ENCODE measurements around the gene TRPT1. TPM values are rescaled to one million over a fixed set of nuclear protein-coding genes. Genes with fewer than 3 reads are reported as not detected.

The TRPT1 gene
- total and polyA plus RNA-seq, 9 of the 15 experiments (the other 6 are each of a cell fraction or from before 2014, with no cell fraction given) = 4.6 to 41.7 (median 23.1) TPM

- no peak for TF ChIP-seq ZNF407 (IDR thresholded peaks at IDR 0.05; ENCODE audit: low read depth)
- no peak for TF ChIP-seq ATF6 (CRISPR knock-in tag; IDR thresholded peaks at IDR 0.05)
- TF ChIP-seq ZNF668 (CRISPR knock-in tag; IDR thresholded peaks at IDR 0.05) = no peak
- no peak for TF ChIP-seq SMARCC2 (IDR thresholded peaks at IDR 0.05; ENCODE audit: low read depth)
- no peak for TF ChIP-seq MTA3 (IDR thresholded peaks at IDR 0.05; ENCODE audit: borderline replicate concordance)
- no peak for TF ChIP-seq VEZF1 (CRISPR knock-in tag; IDR thresholded peaks at IDR 0.05)
- 0 out of 2 replicates have a peak, but pooled peaks have one; percentile 11 for TF ChIP-seq CREB1 (IDR thresholded peaks at IDR 0.05)
- TF ChIP-seq CREB1 (CRISPR knock-in tag; IDR thresholded peaks at IDR 0.05) = no peak
- TF ChIP-seq FOSL1 (tag; conservative IDR thresholded peaks at IDR 0.05) = no peak
- TF ChIP-seq E4F1 (CRISPR knock-in tag; IDR thresholded peaks at IDR 0.05; ENCODE audit: borderline replicate concordance) = no peak
- no peak for TF ChIP-seq RB1 (IDR thresholded peaks at IDR 0.05; ENCODE audit: low read depth)
These were observed 42.3 kb upstream of the TRPT1 start (continued) for GRCh38 chr11:64268025-64268892.
